CD1c-positive myeloid dendritic cell (primary cell): ENCODE data around the gene HPSE2.
A peak's percentile ranks its signal among the peaks of the same experiment; 100 is the strongest.

ENCODE experiments used
- DNase-seq: peaks from one replicate; pipeline ENCODE4 v3.0.0-alpha.2; 2016; ENCODE audit errors: extremely low spot score

Gene HPSE2

DNA sequence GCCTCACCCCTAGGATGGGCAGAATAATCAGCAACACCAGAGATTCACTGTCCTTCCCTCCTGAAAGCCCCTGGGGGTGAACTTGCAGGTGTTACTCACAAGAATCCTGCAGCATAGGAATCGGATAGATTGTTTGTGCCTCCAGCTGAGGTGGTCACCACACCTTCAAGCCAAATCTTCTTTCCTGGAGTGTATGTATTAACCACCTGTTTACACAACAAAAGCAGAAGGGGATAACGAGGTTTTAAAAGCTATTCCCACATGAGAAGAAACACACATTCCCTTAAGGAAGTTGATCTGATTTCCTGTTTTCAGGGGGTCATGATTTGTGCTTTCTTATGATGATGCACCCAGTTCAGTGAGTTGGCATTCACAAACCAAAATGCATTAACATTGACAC, 615.1 kb downstream of the HPSE2 start:
- DNase-seq, result no peak

DNA sequence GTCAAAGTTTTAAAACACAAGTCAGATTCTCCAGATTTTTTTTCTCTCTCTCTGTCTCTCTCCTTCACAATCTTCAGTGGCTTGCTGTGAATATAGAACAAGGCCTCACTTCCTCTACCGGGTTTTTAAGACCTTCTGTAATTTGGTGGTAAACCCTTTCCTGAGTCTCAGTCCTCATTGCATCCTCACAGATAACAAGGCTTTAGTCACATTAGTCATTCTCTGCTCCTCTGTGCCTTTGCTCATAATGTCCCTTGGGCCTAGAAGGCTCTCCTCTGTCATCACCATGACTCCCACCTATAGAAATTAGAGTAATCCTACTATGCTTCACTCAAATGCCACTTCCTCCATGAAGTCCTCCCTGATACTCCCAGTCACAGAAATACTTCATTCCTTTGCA, 616.2 kb downstream of the HPSE2 start:
- DNase-seq, result peak; percentile 7

DNA sequence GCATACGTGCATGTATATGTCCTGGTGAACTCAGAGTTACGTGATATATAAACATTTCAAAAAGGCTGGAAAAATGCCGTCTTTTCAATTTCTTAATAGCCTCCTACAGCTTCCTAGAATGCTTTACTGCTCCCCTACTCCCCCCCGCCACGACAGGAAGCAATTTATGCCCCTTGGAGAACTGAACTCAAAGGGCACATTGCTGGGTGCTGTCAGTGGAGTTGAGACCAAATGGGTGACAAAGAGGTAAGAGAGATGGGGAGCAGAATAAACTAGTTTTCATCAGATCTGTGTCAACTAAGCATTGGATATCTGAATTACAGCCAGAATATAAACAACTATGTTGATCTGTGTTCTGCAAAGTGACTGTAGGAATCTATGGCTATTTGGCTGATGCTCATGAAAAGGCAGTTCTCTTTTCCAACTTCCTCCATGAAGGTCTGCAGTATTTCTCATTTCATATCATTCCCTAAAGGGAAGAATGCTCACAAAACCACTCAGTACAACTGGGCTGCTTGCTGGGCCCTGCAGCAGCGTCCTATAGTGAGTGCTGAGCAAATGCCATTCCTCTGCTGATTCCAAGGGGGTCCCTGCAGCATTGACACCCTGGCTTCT, 617.6 kb downstream of the HPSE2 start:
- DNase-seq, result peak; percentile 29

DNA sequence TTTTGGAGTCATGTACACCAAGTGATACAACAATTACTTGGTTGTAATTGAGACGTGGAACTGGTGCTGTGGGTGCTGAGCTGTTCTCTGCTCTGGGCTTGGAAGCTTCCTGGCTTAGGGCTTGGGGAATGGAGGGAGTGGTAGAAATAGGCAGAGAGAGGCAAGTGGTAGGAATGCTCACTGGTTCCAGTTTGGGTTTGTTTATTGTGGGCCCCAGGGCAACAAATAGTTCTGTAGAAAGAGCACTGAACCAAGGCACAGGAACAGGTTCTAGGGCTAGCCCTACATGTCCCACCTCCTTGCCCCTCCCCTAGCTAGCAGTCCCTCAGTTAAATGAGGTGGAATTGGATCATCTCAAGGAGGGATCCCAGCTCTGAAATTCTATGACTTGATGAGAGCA, 622.2 kb downstream of the HPSE2 start:
- DNase-seq, result no peak

DNA sequence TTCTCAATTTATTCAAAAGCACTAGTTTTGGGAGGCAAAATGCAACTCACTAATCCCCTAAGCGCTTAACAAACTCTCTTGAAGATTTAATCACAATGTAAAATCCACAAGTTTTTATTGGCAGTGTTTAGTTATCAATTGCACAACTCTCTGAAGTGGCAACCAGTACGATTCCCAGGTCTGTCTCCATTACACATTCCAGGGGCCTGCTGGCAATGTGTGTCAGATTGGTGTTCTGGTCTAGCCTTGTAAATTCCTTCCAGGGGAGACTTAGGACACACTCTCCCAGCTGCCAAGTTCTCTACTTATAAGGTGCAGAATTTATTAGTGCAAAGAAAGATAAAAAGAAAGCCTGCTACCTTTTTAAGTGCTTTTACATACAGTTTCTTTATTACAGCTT, 624.2 kb downstream of the HPSE2 start:
- no peak for DNase-seq

DNA sequence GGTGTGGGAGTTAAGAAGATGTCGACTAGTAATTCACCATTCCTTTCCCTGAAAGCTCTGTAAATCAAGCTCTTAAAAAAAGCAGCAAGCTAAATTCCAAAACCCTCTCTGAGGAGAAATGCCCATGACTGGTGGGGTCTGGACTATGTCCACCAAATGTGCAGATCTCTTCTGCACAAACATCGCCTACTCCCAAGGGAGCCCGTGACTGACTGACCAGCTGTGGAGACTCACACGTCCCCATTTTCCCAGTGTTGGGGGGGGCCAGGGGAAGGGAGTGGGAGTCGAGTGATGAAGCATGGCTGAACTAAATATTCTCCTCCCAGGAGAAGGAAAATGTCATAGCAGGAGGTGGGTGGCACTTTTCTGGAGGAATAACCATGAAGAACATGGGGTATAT, 624.8 kb downstream of the HPSE2 start:
- no peak for DNase-seq

DNA sequence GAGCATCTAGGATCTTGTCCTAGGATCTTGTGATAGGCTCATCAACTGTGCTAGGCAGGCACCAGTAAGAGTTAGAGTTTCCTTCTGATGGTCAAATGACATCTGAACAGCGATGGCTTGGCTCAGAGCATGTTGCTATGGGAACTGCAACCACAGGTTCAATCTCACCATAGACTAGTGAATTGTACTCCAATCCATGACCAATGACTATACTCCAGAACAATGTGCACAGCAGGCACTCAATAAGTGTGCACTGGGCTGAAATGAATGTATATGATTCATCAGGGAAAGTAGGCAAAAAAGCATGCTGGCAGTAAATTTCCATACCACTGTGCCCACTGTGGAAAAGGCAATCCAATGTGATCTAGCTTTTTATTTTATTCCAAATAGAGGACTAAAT, 625.4 kb downstream of the HPSE2 start:
- no peak for DNase-seq

DNA sequence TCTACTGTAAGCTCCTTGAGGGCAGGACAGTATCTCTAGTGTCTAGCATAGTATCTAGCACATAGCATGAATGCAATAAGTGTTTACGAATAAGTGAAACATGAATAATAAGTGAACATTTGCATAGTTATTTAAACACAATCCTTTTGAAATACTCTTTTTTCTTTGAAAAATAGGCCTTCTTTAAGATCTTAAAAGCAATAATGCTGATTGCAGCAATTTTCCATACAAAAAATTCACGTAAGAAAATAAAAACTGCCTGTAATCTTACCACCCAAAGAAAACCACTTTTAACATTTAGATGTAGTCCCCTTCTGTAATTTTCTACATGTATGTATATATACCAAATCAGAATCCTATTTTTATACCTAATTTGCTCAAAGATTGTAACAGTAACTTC, 626.4 kb downstream of the HPSE2 start:
- DNase-seq, result no peak

DNA sequence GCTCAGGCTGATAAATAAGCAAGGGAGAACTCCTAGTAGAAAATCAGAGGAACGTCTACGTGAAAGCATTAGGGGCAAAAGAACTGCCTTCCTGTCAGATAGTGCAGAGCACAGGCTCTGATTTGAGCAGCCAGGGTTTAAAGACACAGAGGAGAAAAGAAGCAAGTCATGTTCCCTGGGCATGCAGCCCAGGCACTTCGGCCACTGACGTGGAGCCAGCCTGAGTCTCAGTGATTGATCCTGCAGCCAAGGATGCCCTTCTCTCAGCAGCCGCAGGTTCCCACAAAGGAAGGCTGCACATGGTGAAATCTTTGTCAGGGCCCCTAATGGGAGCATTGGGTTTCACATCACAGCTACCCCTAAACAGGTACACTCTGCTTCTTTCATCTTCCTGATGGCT, 627.2 kb downstream of the HPSE2 start:
- DNase-seq, result no peak

DNA sequence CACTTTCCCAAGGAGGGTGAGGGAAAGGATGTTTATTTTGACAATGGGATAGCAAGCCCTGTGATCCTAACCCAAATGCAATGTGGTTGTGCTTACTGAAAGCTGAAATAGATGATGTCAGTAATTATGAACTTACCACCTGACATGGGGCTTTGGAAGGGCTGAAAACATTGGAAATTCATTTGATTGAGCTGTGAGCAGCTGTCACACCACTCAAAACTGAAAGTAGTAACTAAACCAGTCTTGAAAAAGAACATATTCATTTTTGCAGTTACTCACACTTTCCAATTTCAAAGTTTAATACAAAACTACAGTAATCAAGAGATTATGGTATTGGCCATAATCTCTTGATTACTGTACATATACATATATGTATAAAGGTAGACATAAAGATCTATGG, 633.4 kb downstream of the HPSE2 start:
- DNase-seq, result no peak

DNA sequence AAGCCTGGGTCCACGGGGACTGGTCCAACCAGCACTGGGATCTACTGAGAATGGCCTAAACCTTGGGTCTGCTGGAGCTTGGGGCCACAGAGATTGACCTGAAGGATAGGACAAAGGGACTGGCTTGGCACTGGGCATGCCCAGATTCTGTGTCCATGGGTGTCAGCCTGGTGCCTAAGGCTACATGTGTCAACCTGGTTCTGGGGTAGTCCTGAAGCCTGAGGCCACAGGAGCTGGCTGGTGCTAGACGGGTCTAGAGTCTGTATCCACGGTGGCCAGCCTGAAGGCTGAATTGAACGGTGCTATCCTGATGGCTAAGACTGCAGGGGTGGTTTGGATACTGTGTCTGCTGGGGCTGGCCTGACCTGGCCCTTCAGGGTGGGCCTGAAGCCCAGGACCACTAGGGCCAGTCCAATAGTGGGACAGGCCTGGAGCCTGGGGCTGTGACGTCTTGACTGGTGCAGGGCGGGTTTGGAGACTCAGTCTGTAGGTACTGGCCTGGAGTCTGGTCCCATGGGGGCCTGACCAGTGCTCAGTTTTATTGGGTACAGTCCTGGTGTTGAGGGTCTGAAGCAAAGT, 636.5 kb downstream of the HPSE2 start:
- no peak for DNase-seq

DNA sequence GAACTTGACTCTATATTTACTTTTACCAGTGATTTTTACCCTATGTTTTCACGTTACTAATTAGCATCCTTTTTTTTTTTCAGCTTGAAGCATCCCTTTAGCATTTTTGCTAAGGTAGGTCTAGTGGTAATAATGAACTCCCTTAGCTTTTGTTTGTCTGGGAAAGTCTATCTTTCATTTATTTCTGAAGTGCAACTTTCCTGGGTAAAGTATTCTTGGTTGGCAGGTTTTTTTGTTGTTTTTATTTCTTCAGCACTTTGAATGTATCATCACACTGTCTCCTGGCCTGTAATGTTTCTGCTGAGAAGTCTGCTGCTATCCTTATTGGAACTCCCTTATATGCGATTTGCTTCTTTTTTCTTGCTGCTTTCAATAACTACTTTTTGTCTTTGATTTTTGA, 639.2 kb downstream of the HPSE2 start:
- DNase-seq, result no peak

DNA sequence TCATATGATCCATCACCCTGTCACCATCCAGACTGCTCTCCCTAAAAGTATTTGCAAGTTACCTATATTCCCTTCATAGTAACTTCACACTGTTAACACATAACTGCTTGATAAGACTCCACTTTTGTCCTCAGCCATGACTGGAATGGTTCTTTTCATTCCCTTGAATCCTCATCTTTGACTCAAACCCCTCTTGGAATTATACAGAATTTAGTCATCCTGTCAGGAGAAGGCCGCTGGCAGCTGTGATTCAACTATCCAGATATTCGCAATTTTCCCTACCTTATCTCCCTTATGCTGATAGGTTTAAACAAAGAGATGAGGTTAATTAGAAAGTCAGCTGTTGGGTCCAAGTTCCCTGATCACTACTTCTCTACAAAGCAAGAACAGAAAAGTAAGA, 646.0 kb downstream of the HPSE2 start:
- DNase-seq, result no peak

DNA sequence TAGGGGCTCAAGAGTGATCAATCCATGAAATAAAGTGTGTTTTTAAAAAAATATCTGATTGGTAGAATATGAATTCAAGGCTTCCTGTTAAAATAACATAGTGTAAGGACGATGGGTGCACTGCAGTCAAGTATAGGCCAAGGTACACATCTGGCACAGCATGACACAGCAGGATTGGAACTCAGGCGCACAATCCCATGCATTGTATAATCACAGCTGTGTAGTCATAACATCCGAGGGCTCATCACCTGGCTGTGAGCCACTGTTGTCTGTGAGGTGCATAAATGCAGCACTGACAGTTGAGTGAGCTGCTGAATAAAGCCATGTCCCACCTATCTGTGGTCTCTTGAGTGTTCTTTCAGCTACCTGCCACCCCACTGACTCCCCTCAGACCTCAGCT, 646.6 kb downstream of the HPSE2 start:
- no peak for DNase-seq

DNA sequence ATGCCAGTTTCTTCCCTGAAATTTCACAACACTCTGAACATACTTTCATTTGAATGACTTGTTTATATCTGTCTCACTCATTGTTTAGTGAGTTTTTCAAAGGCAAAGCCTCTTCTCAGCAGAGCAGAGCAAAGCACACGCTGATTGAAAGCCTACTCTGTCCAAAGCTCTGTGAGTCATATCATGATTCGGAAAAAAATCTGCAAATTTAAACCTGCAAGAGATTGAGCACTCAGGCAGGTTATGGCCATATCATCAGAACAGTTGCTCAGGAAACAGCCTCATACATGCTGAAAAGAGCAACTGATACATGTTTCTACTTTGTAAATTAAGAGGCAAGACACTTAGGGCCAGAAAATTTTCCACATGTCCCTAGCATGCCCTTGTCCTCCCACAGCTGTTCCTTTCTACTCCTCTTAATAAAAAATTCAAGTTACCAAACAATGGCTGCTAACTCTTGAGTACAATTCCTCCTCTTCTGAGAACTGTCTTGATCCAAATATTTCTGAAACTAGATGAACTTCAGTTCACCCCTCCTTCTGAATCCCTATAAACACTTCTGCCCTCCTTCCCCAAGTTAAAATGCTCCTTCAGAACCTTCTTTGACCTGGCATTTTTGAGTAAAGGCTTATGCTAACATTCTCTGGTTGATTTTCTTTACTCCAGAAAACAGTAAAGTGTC, 648.4 kb downstream of the HPSE2 start:
- no peak for DNase-seq

DNA sequence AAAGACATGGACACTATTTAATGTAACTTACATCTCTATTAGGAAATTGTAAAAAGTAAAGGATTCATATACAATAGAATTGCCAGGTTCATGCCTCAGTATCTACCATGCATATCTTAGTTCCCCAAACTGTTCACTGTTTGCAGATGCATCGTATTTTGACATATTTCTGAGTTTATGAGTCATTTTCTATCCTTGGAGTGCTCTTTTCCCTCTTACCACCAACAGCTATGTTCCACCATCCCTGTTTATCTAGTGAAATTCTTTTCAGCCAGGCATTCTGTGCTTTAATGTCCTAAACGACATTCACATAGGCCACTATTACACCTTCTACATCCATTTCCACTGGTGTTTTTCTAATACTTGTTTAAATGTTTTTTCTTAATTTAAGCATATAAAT, 649.6 kb downstream of the HPSE2 start:
- DNase-seq, result no peak

DNA sequence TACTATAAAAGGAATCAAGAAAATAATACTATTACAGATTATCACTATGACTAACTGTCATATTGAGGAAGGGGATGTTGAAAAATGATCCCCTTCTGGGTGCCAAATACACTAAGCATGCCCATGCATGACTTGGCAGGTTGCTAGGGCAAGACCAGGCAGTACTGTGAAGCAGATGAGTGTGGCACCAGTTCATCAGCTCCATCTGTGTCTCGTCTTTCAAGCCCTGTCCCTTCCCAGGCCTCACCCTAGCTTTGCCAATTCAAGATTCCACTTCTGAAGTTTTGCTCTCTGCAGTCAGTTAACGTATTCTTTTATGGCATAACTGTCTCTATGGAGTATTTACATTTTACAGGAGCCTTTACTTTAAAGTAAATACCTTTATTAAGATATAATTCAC, 653.3 kb downstream of the HPSE2 start:
- no peak for DNase-seq

DNA sequence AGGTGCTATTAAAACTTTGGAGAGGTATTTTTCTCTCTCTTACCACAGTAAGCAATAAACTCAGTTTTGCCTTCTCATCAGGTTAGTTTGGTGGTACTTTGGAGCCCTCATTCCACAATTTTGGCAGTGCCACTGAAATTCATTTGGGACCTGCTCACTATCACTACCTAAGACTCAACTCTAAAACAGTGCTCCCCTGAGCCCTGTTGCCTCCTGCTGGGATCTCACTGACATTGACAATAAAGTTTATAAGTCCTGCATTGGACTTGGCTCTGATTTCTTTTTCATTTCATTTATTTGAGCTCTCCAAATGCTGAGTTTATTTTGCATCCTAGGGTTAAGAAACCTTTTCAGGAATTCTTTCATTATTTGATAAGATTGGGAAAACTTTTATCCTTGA, 658.1 kb downstream of the HPSE2 start:
- no peak for DNase-seq

DNA sequence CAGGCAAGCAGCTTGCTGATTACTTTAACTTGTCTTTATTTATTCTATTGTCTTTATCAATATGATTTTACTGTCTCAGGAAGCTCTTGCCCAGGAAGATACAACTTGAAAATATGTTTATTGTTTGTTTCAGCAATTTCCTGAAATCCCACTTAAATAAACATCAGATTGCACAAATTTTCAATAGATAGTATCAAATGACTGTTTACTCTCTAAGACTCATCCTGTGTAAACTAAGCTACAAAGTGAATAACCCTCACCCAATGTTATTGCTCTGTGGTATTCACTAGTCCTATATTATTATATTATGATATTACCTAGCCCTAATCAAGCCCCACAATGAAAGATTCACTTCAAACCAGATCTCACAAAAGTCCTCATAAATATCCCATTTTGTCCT, 658.5 kb downstream of the HPSE2 start:
- DNase-seq, result no peak

DNA sequence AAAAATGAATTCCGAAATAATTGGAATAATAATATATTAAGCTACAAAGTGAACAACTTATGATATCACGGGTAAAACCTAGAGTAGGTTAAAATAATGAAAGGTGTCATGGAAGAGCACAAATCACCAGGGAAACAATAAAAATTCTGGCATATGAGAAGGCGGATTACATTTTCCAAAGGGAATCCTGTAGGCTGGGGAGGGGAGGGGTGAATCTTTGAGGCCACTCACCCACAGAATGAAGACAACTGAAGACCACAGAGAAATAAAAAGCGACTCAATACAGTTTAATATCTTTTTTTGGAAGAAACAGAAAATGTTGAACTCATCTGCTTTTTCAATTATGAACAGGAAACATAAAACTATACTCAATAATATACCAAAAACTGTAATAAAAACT, 659.6 kb downstream of the HPSE2 start:
- DNase-seq, result no peak

DNA sequence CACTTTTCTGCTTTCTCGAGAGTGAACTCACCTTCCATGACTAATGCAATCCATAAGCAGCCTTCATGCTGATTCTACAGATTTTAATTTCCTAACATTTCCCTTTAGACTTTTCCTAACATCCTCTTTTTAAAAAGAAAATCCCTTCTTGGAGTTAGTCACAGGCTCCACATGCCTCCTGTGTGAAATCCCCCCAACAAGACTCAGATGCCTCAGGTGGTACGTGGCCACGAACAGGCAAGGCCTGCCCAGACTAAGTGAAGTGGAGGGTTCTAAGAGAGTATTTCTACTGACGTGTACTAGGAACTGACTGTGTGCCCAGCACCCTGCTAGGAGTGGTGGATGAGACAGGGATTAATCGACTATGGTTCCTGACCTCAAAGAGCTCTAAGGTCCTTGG, 663.1 kb downstream of the HPSE2 start:
- DNase-seq, result no peak

DNA sequence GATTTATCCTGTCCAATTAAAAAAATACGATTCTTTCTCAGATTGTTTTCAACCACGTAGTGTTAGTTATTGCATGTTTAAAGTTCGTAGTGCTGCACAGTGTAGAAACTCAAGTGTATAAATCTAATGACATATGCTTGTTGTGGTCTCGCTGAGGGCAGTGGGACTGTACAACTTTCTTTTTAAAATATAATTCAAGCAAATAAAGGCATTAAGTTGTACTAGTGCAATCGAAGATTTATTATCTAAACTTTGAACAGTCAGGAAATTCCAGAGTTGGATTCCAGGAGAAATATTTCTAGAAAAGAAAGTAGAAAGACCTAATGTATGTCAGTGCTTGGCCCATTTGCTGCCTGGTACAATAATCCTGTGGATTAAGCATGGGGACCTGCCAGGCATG, 664.8 kb downstream of the HPSE2 start:
- DNase-seq, result no peak

DNA sequence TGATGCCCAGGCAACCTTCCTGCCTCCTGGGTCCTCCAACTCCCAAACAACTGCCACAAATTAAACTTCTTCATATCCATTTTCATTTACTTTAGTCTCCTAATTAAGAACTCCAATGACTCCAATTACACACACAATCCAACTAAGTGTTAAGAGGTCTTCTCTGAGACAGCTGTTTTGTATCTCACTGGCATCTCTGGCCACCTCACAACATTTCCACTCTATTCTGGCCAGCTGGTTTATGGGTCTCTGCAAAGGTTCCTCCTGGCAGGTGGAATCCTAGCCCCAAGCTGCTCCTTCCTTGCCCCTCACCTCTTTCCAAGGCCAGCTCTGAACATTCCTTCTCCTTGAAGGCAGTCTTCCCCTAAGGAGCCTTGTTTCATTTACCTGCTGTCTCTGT, 665.8 kb downstream of the HPSE2 start:
- no peak for DNase-seq

DNA sequence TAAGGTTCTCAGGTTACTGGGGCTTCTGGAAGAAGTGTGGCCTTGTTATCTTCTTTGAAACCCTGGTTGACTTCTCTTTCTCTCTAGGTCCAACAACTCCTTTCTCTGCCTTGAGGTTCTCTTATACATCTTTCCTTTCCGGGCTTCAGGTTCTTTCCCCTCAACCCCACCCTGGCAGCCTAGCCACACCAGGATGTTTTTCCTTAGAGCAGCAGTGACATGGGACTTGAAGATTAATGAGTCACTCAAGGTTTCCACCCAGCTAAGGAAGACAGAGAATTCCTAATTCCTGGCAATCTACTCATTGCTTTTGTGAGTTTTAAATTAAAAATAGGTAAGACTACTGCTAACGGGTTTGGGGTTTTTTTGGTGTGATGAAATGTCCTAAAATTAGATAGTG, 667.1 kb downstream of the HPSE2 start:
- no peak for DNase-seq
